K562 (cell line): Measurements from ENCODE around the gene TAX1BP1. TPM values are rescaled to one million over a fixed set of nuclear protein-coding genes. Genes with fewer than 3 reads are reported as not detected.

ENCODE experiments used
- ATAC-seq: fragments of 200-7000 bp; cut with Tn5 transposase; 3 replicates; pipeline ENCODE4 v1.9.1; 2020; ENCODE audit warnings: moderate library complexity
- BruUV-seq: library from RNA; stranded (reverse); fragments of 400-500 nt; replicated peaks from 2 replicates; lab custom pipeline; 2021; lab: Mats Ljungman, UMichigan
- CTCF ChIA-PET: fragments of 300-600 bp; formaldehyde crosslinking; extraction: SDS; loops from one replicate; lab custom pipeline; 2021; ENCODE audit warnings: low intra/inter-chr PET ratio; lab: Yijun Ruan, JAX
- POLR2A ChIA-PET: fragments of 300-600, 350-650 bp; sonication (Branson Sonifier 250); formaldehyde crosslinking; extraction: SDS; loops from one replicate; lab custom pipeline; 2021; ENCODE audit warnings: antibody characterized with exemption, inconsistent platforms; lab: Yijun Ruan, JAX
- DNase-seq, 4 experiments: peaks; one replicate each; pipeline versions ENCODE4 v3.0.0 to v3.0.0-alpha.2; 2011 to 2018; ENCODE audit warnings: low spot score in 3 of 4, mixed read lengths in 3 of 4; ENCODE audit errors: extremely low read depth in 1 of 4
- FAIRE-seq: peaks from 2 replicates; lab custom pipeline; 2011; peaks lifted over from hg19 to GRCh38; lab: Jason Lieb, UNC
- H2AFZ ChIP-seq: 2 replicates; pipeline ENCODE4 v1.6.0; 2011; ENCODE audit warnings: low read depth, low read length, control low read depth, inconsistent platforms
- H3K27ac ChIP-seq: fragments of 200-600 bp; 3 replicates; pipeline ENCODE4 v1.8.0; 2011; ENCODE audit warnings: low read depth, mild to moderate bottlenecking, control low read depth, inconsistent platforms, low read length, moderate library complexity, mixed read lengths; ENCODE audit errors: extremely low read depth
- H3K27me3 ChIP-seq, 2 experiments: fragments of 300-600 bp in 1 of 2; 2 replicates in 1 of 2; 3 replicates in 1 of 2; pipeline versions ENCODE4 v1.6.0 to v1.8.0; 2011; ENCODE audit warnings: inconsistent platforms in 2 of 2, low read length in 2 of 2, mild to moderate bottlenecking in 1 of 2, mixed read lengths in 1 of 2, moderate library complexity in 1 of 2; ENCODE audit not compliant: control insufficient read depth in 2 of 2, insufficient read depth in 2 of 2
- H3K36me3 ChIP-seq: fragments of 300-600 bp; 3 replicates; pipeline ENCODE4 v1.8.0; 2011; ENCODE audit warnings: mild to moderate bottlenecking, low read length, inconsistent platforms; ENCODE audit not compliant: control insufficient read depth, insufficient read depth
- H3K4me1 ChIP-seq, 2 experiments: fragments of 200-600 bp in 1 of 2; replicated peaks in 1 of 2; 2 replicates in 1 of 2; 3 replicates in 1 of 2; pipeline versions ENCODE4 v1.5.1 to v1.8.0; 2011; ENCODE audit warnings: inconsistent platforms in 2 of 2, low read length in 2 of 2, mild to moderate bottlenecking in 1 of 2, mixed read lengths in 1 of 2, moderate library complexity in 1 of 2; ENCODE audit not compliant: control insufficient read depth in 2 of 2, insufficient read depth in 2 of 2
- H3K4me2 ChIP-seq: 2 replicates; pipeline ENCODE4 v1.6.1; 2011; ENCODE audit warnings: low read length, control low read depth, inconsistent platforms, mixed read lengths; ENCODE audit not compliant: insufficient read depth
- H3K4me3 ChIP-seq: fragments of 200-600 bp; sonication (generic), shearing (Covaris generic); 2 replicates; pipeline ENCODE4 v1.5.1; 2016; ENCODE audit warnings: control low read depth, inconsistent platforms
- H3K79me2 ChIP-seq: fragments of 200-600 bp; 3 replicates; pipeline ENCODE4 v1.8.0; 2011; ENCODE audit warnings: low read length, inconsistent platforms; ENCODE audit not compliant: control insufficient read depth, insufficient read depth
- H3K9ac ChIP-seq, 2 experiments: 2 replicates each; pipeline versions ENCODE4 v1.6.0 to v1.6.1; 2011; ENCODE audit warnings: low read depth in 2 of 2, low read length in 2 of 2, control low read depth in 1 of 2, inconsistent platforms in 1 of 2, mild to moderate bottlenecking in 1 of 2, mixed read lengths in 1 of 2; ENCODE audit not compliant: insufficient read depth in 1 of 2
- H3K9me1 ChIP-seq: one replicate; pipeline ENCODE4 v1.6.0; 2011; ENCODE audit warnings: inconsistent platforms, mild to moderate bottlenecking, low read length, moderate library complexity; ENCODE audit not compliant: control insufficient read depth, insufficient read depth
- H3K9me3 ChIP-seq: replicated peaks from 2 replicates; pipeline ENCODE4 v1.5.1; 2011; ENCODE audit warnings: low read depth, low read length, inconsistent platforms; ENCODE audit not compliant: control insufficient read depth, insufficient read depth
- H4K20me1 ChIP-seq: replicated peaks from 2 replicates; pipeline ENCODE4 v1.6.1; 2011; ENCODE audit warnings: low read length, inconsistent platforms, mixed read lengths; ENCODE audit not compliant: control insufficient read depth, insufficient read depth
- ATF7 ChIP-seq: fragments of 450-650 bp; IDR thresholded peaks from 2 replicates; pipeline ENCODE4 v1.7.1; 2014; ENCODE audit warnings: mild to moderate bottlenecking, moderate library complexity
- CC2D1A ChIP-seq: fragments of 450-650 bp; IDR thresholded peaks from 2 replicates; pipeline ENCODE4 v1.6.1; 2017; ENCODE audit warnings: mild to moderate bottlenecking
- CREM ChIP-seq: IDR thresholded peaks from 2 replicates; pipeline ENCODE4 v1.6.1; 2014; ENCODE audit warnings: antibody characterized with exemption, low read depth
- DDX20 ChIP-seq: fragments of 450-650 bp; IDR thresholded peaks from 2 replicates; pipeline ENCODE4 v1.6.1; 2016; ENCODE audit warnings: missing genetic modification characterization, low read depth, mild to moderate bottlenecking, missing compliant biosample characterization, moderate library complexity
- ESRRB ChIP-seq: fragments of 250-450 bp; sonication (Bioruptor Pico); IDR thresholded peaks from 2 replicates; pipeline ENCODE4 v1.5.0; 2020; ENCODE audit warnings: mild to moderate bottlenecking, moderate library complexity, borderline replicate concordance
- HEY1 ChIP-seq: fragments of 250-450 bp; sonication (Bioruptor Pico); IDR thresholded peaks from 2 replicates; pipeline ENCODE4 v1.5.0; 2020; ENCODE audit warnings: mild to moderate bottlenecking, moderate library complexity, borderline replicate concordance
- HOXB6 ChIP-seq: fragments of 250-450 bp; sonication (Bioruptor Pico); IDR thresholded peaks from 2 replicates; pipeline ENCODE4 v1.5.1; 2022; ENCODE audit warnings: mild to moderate bottlenecking, borderline replicate concordance
- MED1 ChIP-seq: sonication (generic); formaldehyde crosslinking; IDR thresholded peaks from 2 replicates; pipeline ENCODE4 v1.8.1; 2023; ENCODE audit warnings: missing genetic modification reagents, borderline replicate concordance
- MTF1 ChIP-seq: fragments of 250-450 bp; sonication (Bioruptor Pico); IDR thresholded peaks from 2 replicates; pipeline ENCODE4 v1.9.0; 2021; ENCODE audit warnings: moderate library complexity, mild to moderate bottlenecking, inconsistent platforms, borderline replicate concordance
- TCFL5 ChIP-seq: fragments of 250-450 bp; sonication (Bioruptor Pico); conservative IDR thresholded peaks from 2 replicates; pipeline ENCODE4 v1.6.1; 2021; ENCODE audit warnings: mild to moderate bottlenecking, moderate library complexity, matching md5 sums
- ZBTB1 ChIP-seq: sonication (generic); formaldehyde crosslinking; IDR thresholded peaks from 2 replicates; pipeline ENCODE4 v1.8.1; 2023; ENCODE audit warnings: missing genetic modification reagents, low read depth, mild to moderate bottlenecking, borderline replicate concordance
- ZFP36 ChIP-seq: fragments of 150-350 bp; IDR thresholded peaks from 2 replicates; pipeline ENCODE4 v1.6.1; 2018; ENCODE audit warnings: low read length, low read depth; ENCODE audit not compliant: partially characterized antibody
- ZNF140 ChIP-seq: fragments of 250-450 bp; sonication (Bioruptor Pico); IDR thresholded peaks from 2 replicates; pipeline ENCODE4 v1.8.0; 2021; ENCODE audit warnings: moderate library complexity, mild to moderate bottlenecking, inconsistent platforms
- ZNF143 ChIP-seq: sonication (generic); formaldehyde crosslinking; IDR thresholded peaks from 2 replicates; pipeline ENCODE4 v1.9.0; 2022; ENCODE audit warnings: mild to moderate bottlenecking, missing genetic modification reagents
- ZNF174 ChIP-seq: fragments of 250-450 bp; sonication (Bioruptor Pico); IDR thresholded peaks from 2 replicates; pipeline ENCODE4 v1.4.0; 2020; ENCODE audit warnings: mild to moderate bottlenecking
- ZNF408 ChIP-seq: fragments of 250-450 bp; sonication (Bioruptor Pico); IDR thresholded peaks from 2 replicates; pipeline ENCODE4 v1.4.0; 2020; ENCODE audit warnings: low read depth, mild to moderate bottlenecking, moderate library complexity
- ZNF79 ChIP-seq: fragments of 250-450 bp; sonication (Bioruptor Pico); IDR thresholded peaks from 2 replicates; pipeline ENCODE4 v1.4.0; 2020; ENCODE audit warnings: low read depth, mild to moderate bottlenecking, moderate library complexity
- whole genome bisulfite sequencing: fragments of 100-300 bp; shearing (Covaris generic); methylation state at CpG from one replicate; pipeline ENCODE4 v1.1.6; 2016; ENCODE audit warnings: low coverage, mixed read lengths; ENCODE audit not compliant: insufficient coverage; ENCODE audit errors: missing lambda C conversion rate; 5-methylcytosine and 5-hydroxymethylcytosine counted together
- in situ Hi-C: fragments of 300-500 bp; cut with MboI; formaldehyde crosslinking; loops from 4 replicates; pipeline ENCODE4 v1.15.0; 2018; ENCODE audit warnings: inconsistent platforms, mixed read lengths
- intact Hi-C: fragments of 100-400 bp; cut with micrococcal nuclease; formaldehyde crosslinking; loops from 2 replicates; pipeline ENCODE4 v1.14.2; 2022
- polyA plus RNA-seq, 8 experiments: library from polyadenylated mRNA; depleted of rRNA in 4 of 8; stranded (reverse) in 5 of 8; unstranded in 3 of 8; fragments of >200 nt; fragmentation: Nextera tagmentation in 2 of 8; fragmentation: Illumina TruSeq in 1 of 8; extraction: Ambion mirVana in 2 of 8; extraction: Trizol in 1 of 8; gene quantifications; 2 replicates each; pipeline versions ENCODE4 v1.2.1 to v1.2.3, GENCODE V29; 2011 to 2014; ENCODE audit warnings: inconsistent platforms in 1 of 8, missing spikeins in 1 of 8
- total RNA-seq, 7 experiments: library from RNA; depleted of rRNA in 6 of 7; stranded (reverse); fragments of >200 nt in 6 of 7; fragmentation: Illumina TruSeq in 2 of 7; extraction: Trizol in 2 of 7; gene quantifications; 2 replicates each; pipeline versions ENCODE4 v1.2.1 to v1.2.3, GENCODE V29; 2011 to 2021; ENCODE audit warnings: low replicate concordance in 1 of 7
- TF ChIP-seq, protein P1 (sequence below): sonication (generic); formaldehyde crosslinking; IDR thresholded peaks from 2 replicates; pipeline ENCODE4 v1.8.1; 2022; ENCODE audit warnings: missing genetic modification reagents
- TF ChIP-seq, protein P2 (sequence below): fragments of 450-650 bp; IDR thresholded peaks from 2 replicates; pipeline ENCODE4 v1.6.1; 2016; ENCODE audit warnings: low read depth, mild to moderate bottlenecking, moderate library complexity
- TF ChIP-seq, protein P3 (sequence below): fragments of 150-350 bp; IDR thresholded peaks from 2 replicates; pipeline ENCODE4 v1.6.1; 2014; ENCODE audit warnings: low read depth, mild to moderate bottlenecking, low read length, borderline replicate concordance

The TAX1BP1 gene
- total and polyA plus RNA-seq, 9 of the 15 experiments (the other 6 are each of a cell fraction or from before 2014, with no cell fraction given), result 49.0 to 119 (median 75.9) TPM

DNA sequence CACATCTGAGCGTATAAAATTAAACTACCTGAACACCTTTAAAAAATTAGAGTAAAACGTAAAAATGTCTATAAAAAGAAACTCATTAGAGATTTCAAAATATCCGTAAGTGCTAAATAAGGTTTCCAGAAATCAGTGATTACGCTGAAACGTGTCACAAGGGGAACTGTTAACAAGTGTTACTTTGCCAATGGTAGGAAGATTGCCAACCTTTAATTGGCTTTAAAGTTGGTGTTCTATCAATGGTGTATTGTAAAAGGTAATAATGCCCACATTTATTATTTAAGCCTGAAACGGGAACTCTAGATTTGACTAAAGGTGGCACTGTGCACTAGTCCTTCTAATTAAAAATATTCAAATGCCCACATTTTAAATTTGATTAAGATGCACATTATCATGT lies 39.5 kb upstream of the TAX1BP1 start:
- DNase-seq, result no peak
- ATAC-seq, result no peak
- Histone ChIP-seq H3K9ac (no peak overlapping the region), H3K9me1 (no peaks in the 10 kb centered on the region), H3K4me2 (no peak overlapping the region), H3K79me2 (no peaks in the 10 kb centered on the region), H3K4me1 (no peaks in the 10 kb centered on the region; a peak in 2 of 5 replicates), H4K20me1 (no peaks in the 10 kb centered on the region), H2AFZ (no peak overlapping the region), H3K27ac (no peak overlapping the region), H3K4me3 (no peak overlapping the region), H3K27me3 (no peaks in the 10 kb centered on the region; a peak in 1 of 5 replicates), H3K9me3 (no peaks in the 10 kb centered on the region), H3K36me3 (no peaks in the 10 kb centered on the region)
- in situ Hi-C loops, result no loop called here
- no peak for FAIRE-seq
- BruUV-seq, result no TSS peak
- intact Hi-C loops, result no loop called here
- POLR2A ChIA-PET, result no interaction called here
- CTCF ChIA-PET, result no interaction called here
- no peak for TF ChIP-seq TCFL5 (CRISPR knock-in tag)
- no peak for TF ChIP-seq HOXB6 (CRISPR knock-in tag)
- no peak for TF ChIP-seq ZNF143 (CRISPR knock-in tag)
- TF ChIP-seq, protein P1, sequence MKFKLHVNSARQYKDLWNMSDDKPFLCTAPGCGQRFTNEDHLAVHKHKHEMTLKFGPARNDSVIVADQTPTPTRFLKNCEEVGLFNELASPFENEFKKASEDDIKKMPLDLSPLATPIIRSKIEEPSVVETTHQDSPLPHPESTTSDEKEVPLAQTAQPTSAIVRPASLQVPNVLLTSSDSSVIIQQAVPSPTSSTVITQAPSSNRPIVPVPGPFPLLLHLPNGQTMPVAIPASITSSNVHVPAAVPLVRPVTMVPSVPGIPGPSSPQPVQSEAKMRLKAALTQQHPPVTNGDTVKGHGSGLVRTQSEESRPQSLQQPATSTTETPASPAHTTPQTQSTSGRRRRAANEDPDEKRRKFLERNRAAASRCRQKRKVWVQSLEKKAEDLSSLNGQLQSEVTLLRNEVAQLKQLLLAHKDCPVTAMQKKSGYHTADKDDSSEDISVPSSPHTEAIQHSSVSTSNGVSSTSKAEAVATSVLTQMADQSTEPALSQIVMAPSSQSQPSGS (CRISPR knock-in tag), result no peak
- TF ChIP-seq ATF7, result no peak
- TF ChIP-seq, protein P2, sequence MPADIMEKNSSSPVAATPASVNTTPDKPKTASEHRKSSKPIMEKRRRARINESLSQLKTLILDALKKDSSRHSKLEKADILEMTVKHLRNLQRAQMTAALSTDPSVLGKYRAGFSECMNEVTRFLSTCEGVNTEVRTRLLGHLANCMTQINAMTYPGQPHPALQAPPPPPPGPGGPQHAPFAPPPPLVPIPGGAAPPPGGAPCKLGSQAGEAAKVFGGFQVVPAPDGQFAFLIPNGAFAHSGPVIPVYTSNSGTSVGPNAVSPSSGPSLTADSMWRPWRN, result no peak
- TF ChIP-seq ZNF408, result no peak
- TF ChIP-seq ZFP36, result no peak
- TF ChIP-seq MED1 (CRISPR knock-in tag), result no peak
- no peak for TF ChIP-seq DDX20 (tag)
- TF ChIP-seq HEY1 (CRISPR knock-in tag), result no peak
- no peak for TF ChIP-seq ZBTB1
- TF ChIP-seq ZNF140 (CRISPR knock-in tag), result no peak
- TF ChIP-seq ZNF174, result no peak
- no peak for TF ChIP-seq MTF1
- no peak for TF ChIP-seq ZNF79 (CRISPR knock-in tag)
- TF ChIP-seq CREM, result no peak
- no peak for TF ChIP-seq CC2D1A
- TF ChIP-seq, protein P3, sequence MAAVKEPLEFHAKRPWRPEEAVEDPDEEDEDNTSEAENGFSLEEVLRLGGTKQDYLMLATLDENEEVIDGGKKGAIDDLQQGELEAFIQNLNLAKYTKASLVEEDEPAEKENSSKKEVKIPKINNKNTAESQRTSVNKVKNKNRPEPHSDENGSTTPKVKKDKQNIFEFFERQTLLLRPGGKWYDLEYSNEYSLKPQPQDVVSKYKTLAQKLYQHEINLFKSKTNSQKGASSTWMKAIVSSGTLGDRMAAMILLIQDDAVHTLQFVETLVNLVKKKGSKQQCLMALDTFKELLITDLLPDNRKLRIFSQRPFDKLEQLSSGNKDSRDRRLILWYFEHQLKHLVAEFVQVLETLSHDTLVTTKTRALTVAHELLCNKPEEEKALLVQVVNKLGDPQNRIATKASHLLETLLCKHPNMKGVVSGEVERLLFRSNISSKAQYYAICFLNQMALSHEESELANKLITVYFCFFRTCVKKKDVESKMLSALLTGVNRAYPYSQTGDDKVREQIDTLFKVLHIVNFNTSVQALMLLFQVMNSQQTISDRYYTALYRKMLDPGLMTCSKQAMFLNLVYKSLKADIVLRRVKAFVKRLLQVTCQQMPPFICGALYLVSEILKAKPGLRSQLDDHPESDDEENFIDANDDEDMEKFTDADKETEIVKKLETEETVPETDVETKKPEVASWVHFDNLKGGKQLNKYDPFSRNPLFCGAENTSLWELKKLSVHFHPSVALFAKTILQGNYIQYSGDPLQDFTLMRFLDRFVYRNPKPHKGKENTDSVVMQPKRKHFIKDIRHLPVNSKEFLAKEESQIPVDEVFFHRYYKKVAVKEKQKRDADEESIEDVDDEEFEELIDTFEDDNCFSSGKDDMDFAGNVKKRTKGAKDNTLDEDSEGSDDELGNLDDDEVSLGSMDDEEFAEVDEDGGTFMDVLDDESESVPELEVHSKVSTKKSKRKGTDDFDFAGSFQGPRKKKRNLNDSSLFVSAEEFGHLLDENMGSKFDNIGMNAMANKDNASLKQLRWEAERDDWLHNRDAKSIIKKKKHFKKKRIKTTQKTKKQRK, result no peak
- no peak for TF ChIP-seq ESRRB (CRISPR knock-in tag)
- 41% methylated on average over 6 of the region's 6 CpGs for WGBS
